T1000 (cell line): ENCODE results near the gene EPC2.
"Not testable (repeated sequence)": the region's sequence is repeated elsewhere in the genome, so short reads cannot be mapped to it uniquely, and the experiment has no call there.

Experiments used
- DNase-seq: peaks from one replicate; lab custom pipeline; 2025; ENCODE audit warnings: mixed read lengths; lab: John Stamatoyannopoulos, UW

EPC2 gene

GRCh38 chr2:148726228-148726627 is 81.7 kb downstream of the EPC2 start:
- DNase-seq = no peak

GRCh38 chr2:148730085-148730484 is 85.5 kb downstream of the EPC2 start:
- DNase-seq = no peak

GRCh38 chr2:148737742-148738141 is 93.2 kb downstream of the EPC2 start:
- DNase-seq = no peak

- no peak for DNase-seq
Observed at GRCh38 chr2:148739454-148740105, 95.0 kb downstream of the EPC2 start.

- DNase-seq = no peak
Observed at GRCh38 chr2:148742373-148742772, 97.8 kb downstream of the EPC2 start.

- no peak for DNase-seq
Observed at GRCh38 chr2:148745151-148745851, 100.8 kb downstream of the EPC2 start.

GRCh38 chr2:148746973-148747372 is 102.4 kb downstream of the EPC2 start:
- DNase-seq = no peak

- no peak for DNase-seq
Observed at GRCh38 chr2:148751907-148752306, 107.4 kb downstream of the EPC2 start.

GRCh38 chr2:148752977-148753376 is 108.4 kb downstream of the EPC2 start:
- no peak for DNase-seq

GRCh38 chr2:148754864-148755263 is 110.3 kb downstream of the EPC2 start:
- DNase-seq = no peak

GRCh38 chr2:148756292-148756975 is 111.9 kb downstream of the EPC2 start:
- no peak for DNase-seq

- DNase-seq = no peak
Observed at GRCh38 chr2:148764815-148765214, 120.3 kb downstream of the EPC2 start.

GRCh38 chr2:148770047-148770446 is 125.5 kb downstream of the EPC2 start:
- DNase-seq = no peak

GRCh38 chr2:148781544-148781943 is 137.0 kb downstream of the EPC2 start:
- DNase-seq = no peak

- no peak for DNase-seq
Observed at GRCh38 chr2:148789059-148789458, 144.5 kb downstream of the EPC2 start.

GRCh38 chr2:148790172-148790571 is 145.6 kb downstream of the EPC2 start:
- DNase-seq = not testable (repeated sequence)

- no peak for DNase-seq
Observed at GRCh38 chr2:148794558-148794957, 150.0 kb downstream of the EPC2 start.

GRCh38 chr2:148796735-148797512 is 152.4 kb downstream of the EPC2 start:
- DNase-seq = no peak

GRCh38 chr2:148802448-148803220 is 158.1 kb downstream of the EPC2 start:
- DNase-seq = no peak

GRCh38 chr2:148810081-148810480 is 165.5 kb downstream of the EPC2 start:
- no peak for DNase-seq

GRCh38 chr2:148812306-148812705 is 167.8 kb downstream of the EPC2 start:
- DNase-seq = no peak
